Endothelial cell of umbilical vein (primary cell): ENCODE results near the gene SLCO2A1. TPM values are rescaled to one million over a fixed set of nuclear protein-coding genes. Genes with fewer than 3 reads are reported as not detected.

Source experiments
- BruUV-seq: library from RNA; stranded (reverse); fragments of 400-500 nt; replicated peaks from 2 replicates; lab custom pipeline; 2021; lab: Mats Ljungman, UMichigan
- CTCF ChIA-PET: fragments of 300-600, 350-600 bp; sonication (Branson Sonifier 250); formaldehyde crosslinking; loops from one replicate; lab custom pipeline; 2021; ENCODE audit warnings: antibody characterized with exemption, inconsistent platforms; lab: Charles Lee
- POLR2A ChIA-PET: fragments of 300-600, 350-600 bp; sonication (Branson Sonifier 250); formaldehyde crosslinking; loops from one replicate; lab custom pipeline; 2021; ENCODE audit warnings: antibody characterized with exemption, inconsistent platforms; lab: Charles Lee
- DNase-seq: peaks from one replicate; pipeline ENCODE4 v3.0.0-alpha.2; 2011; ENCODE audit warnings: low read depth, low spot score
- FAIRE-seq: peaks from 2 replicates; lab custom pipeline; 2011; peaks lifted over from hg19 to GRCh38; lab: Jason Lieb, UNC
- H2AFZ ChIP-seq: 2 replicates; pipeline ENCODE4 v1.6.0; 2012; ENCODE audit warnings: low read depth, low read length, control low read depth, inconsistent platforms
- H3K27ac ChIP-seq: 2 replicates; pipeline ENCODE4 v1.5.1; 2011; ENCODE audit warnings: low read depth, mild to moderate bottlenecking, control low read depth, low read length, moderate library complexity; ENCODE audit not compliant: insufficient read depth
- H3K27me3 ChIP-seq, 2 experiments: 2 replicates each; pipeline versions ENCODE4 v1.6.0 to v1.6.1; 2011; ENCODE audit warnings: low read length in 2 of 2, mixed read lengths in 1 of 2; ENCODE audit not compliant: control insufficient read depth in 2 of 2, insufficient read depth in 2 of 2
- H3K36me3 ChIP-seq, 2 experiments: 2 replicates in 1 of 2; 3 replicates in 1 of 2; pipeline ENCODE4 v1.5.1; 2011; ENCODE audit warnings: low read length in 2 of 2, mild to moderate bottlenecking in 1 of 2, moderate library complexity in 1 of 2; ENCODE audit not compliant: control insufficient read depth in 2 of 2, insufficient read depth in 2 of 2; ENCODE audit errors: extremely low read depth in 1 of 2
- H3K4me1 ChIP-seq: 3 replicates; pipeline ENCODE4 v1.5.1; 2011; ENCODE audit warnings: mild to moderate bottlenecking, low read length; ENCODE audit not compliant: control insufficient read depth, insufficient read depth; ENCODE audit errors: extremely low read depth
- H3K4me2 ChIP-seq: 2 replicates; pipeline ENCODE4 v1.6.1; 2011; ENCODE audit warnings: low read length, control low read depth, mixed read lengths; ENCODE audit not compliant: insufficient read depth
- H3K4me3 ChIP-seq, 3 experiments: fragments of 200-600 bp in 1 of 3; sonication (generic), shearing (Covaris generic) in 1 of 3; replicated peaks in 1 of 3; 2 replicates each; pipeline ENCODE4 v1.5.1; 2011 to 2016; ENCODE audit warnings: control low read depth in 3 of 3, low read length in 3 of 3, mild to moderate bottlenecking in 2 of 3, inconsistent platforms in 1 of 3, low read depth in 1 of 3, moderate library complexity in 1 of 3; ENCODE audit not compliant: insufficient read depth in 1 of 3
- H3K79me2 ChIP-seq: 2 replicates; pipeline ENCODE4 v1.6.0; 2012; ENCODE audit warnings: low read length, inconsistent platforms; ENCODE audit not compliant: control insufficient read depth, insufficient read depth
- H3K9ac ChIP-seq: replicated peaks from 2 replicates; pipeline ENCODE3; 2011; ENCODE audit warnings: low read length, control low read depth; ENCODE audit not compliant: insufficient read depth; ENCODE audit errors: extremely low read depth
- H3K9me1 ChIP-seq: replicated peaks from 3 replicates; pipeline ENCODE4 v1.6.0; 2011; ENCODE audit warnings: mild to moderate bottlenecking, low read length; ENCODE audit not compliant: control insufficient read depth, insufficient read depth; ENCODE audit errors: extremely low read depth
- H3K9me3 ChIP-seq: replicated peaks from 2 replicates; pipeline ENCODE4 v1.5.1; 2012; ENCODE audit warnings: low read length, inconsistent platforms; ENCODE audit not compliant: control insufficient read depth, insufficient read depth
- H4K20me1 ChIP-seq: replicated peaks from 2 replicates; pipeline ENCODE3; 2011; ENCODE audit warnings: mild to moderate bottlenecking, low read length; ENCODE audit not compliant: control insufficient read depth, insufficient read depth; ENCODE audit errors: extremely low read depth
- CTCF ChIP-seq, 2 donors: IDR thresholded peaks; 1 replicate in 1 of 2; 2 replicates in 1 of 2; pipeline ENCODE4 v1.5.1; 2011; ENCODE audit warnings: low read length in 2 of 2, mild to moderate bottlenecking in 2 of 2, moderate library complexity in 2 of 2, control low read depth in 1 of 2, inconsistent platforms in 1 of 2, low read depth in 1 of 2; ENCODE audit not compliant: insufficient read depth in 1 of 2; ENCODE audit errors: extremely low read depth in 1 of 2
- EZH2 ChIP-seq: IDR thresholded peaks from 2 replicates; pipeline ENCODE4 v1.6.1; 2012; ENCODE audit warnings: borderline replicate concordance, low read depth, mild to moderate bottlenecking, moderate library complexity, low read length, inconsistent platforms; ENCODE audit not compliant: severe bottlenecking
- FOS ChIP-seq: IDR thresholded peaks from 2 replicates; pipeline ENCODE4 v1.6.1; 2011; ENCODE audit warnings: mild to moderate bottlenecking, low read length, moderate library complexity, borderline replicate concordance; ENCODE audit not compliant: insufficient read depth
- GATA2 ChIP-seq: IDR thresholded peaks from 2 replicates; pipeline ENCODE4 v1.7.0; 2011; ENCODE audit warnings: low read depth, mild to moderate bottlenecking, moderate library complexity, mixed read lengths, low read length; ENCODE audit not compliant: insufficient read length, insufficient read depth
- JUN ChIP-seq: IDR thresholded peaks from 2 replicates; pipeline ENCODE4 v1.6.1; 2011; ENCODE audit warnings: borderline replicate concordance, low read depth; ENCODE audit not compliant: insufficient read length, insufficient read depth
- MYC ChIP-seq: IDR thresholded peaks from one replicate; pipeline ENCODE4 v1.6.1; 2011; ENCODE audit warnings: mild to moderate bottlenecking, low read depth, low read length
- POLR2A ChIP-seq: IDR thresholded peaks from 2 replicates; pipeline ENCODE4 v1.6.1; 2012; ENCODE audit warnings: low read depth, mild to moderate bottlenecking, control low read depth, low read length
- POLR2AphosphoS5 ChIP-seq: IDR thresholded peaks from 2 replicates; pipeline ENCODE4 v1.6.1; 2012; ENCODE audit warnings: low read depth, mild to moderate bottlenecking, control low read depth, low read length, moderate library complexity; ENCODE audit not compliant: insufficient read depth
- dilution Hi-C: fragments of 300-500 bp; cut with MboI; formaldehyde crosslinking; loops from one replicate; pipeline ENCODE4 v1.15.0; 2019; ENCODE audit warnings: low sequenced_read_pairs; ENCODE audit not compliant: extremely low pct_ligation_motif_present
- intact Hi-C: fragments of 100-400 bp; cut with micrococcal nuclease; formaldehyde crosslinking; loops from one replicate; pipeline ENCODE4 v1.10.0; 2022
- polyA plus RNA-seq, 4 experiments: library from polyadenylated mRNA; depleted of rRNA in 3 of 4; stranded (reverse) in 3 of 4; unstranded in 1 of 4; fragments of >200 nt; gene quantifications; 2 replicates each; pipeline versions ENCODE4 v1.2.1 to v1.2.3, GENCODE V29; 2011 to 2012; ENCODE audit warnings: missing spikeins in 1 of 4
- total RNA-seq: library from RNA; stranded (reverse); gene quantifications from 2 replicates; pipeline ENCODE4 v1.2.3, GENCODE V29; 2021
- TF ChIP-seq, protein P1 (sequence below): IDR thresholded peaks from 2 replicates; pipeline ENCODE4 v1.6.1; 2011; ENCODE audit not compliant: insufficient read depth, insufficient read length

SLCO2A1 gene
- total and polyA plus RNA-seq, 2 donors (not counting 3 experiments of a cell fraction or from before 2014, with no cell fraction given): 1.4 to 11.9 TPM

GRCh38 chr3:134035836-134036235, 6.1 kb upstream of the SLCO2A1 start:
- Histone ChIP-seq H3K79me2 (no peaks in the 10 kb centered on the region), H3K4me1 (no peaks in the 10 kb centered on the region), H3K27ac (no peak overlapping the region), H3K4me3 (no peak overlapping the region), H3K4me2 (no peak overlapping the region), H4K20me1 (no peaks in the 10 kb centered on the region), H3K36me3 (no peaks in the 10 kb centered on the region), H3K27me3 (no peaks in the 10 kb centered on the region), H3K9ac (no peak overlapping the region), H3K9me1 (no peaks in the 10 kb centered on the region), H3K9me3 (no peaks in the 10 kb centered on the region), H2AFZ (peak overlapping the region; percentile 23)
- CTCF ChIA-PET: no interaction called here
- FAIRE-seq: no peak
- BruUV-seq: no TSS peak
- TF ChIP-seq FOS (no peak), MYC (no peak), POLR2A (no peak), POLR2AphosphoS5 (no peak), EZH2 (no peak), CTCF (IDR thresholded peaks at IDR 0.05; ENCODE audit: extremely low read depth in 1 of 2, insufficient read depth in 1 of 2, low read depth in 1 of 2, low read length in 2 of 2) (no peak), GATA2 (no peak), JUN (no peak)
- TF ChIP-seq, protein P1, sequence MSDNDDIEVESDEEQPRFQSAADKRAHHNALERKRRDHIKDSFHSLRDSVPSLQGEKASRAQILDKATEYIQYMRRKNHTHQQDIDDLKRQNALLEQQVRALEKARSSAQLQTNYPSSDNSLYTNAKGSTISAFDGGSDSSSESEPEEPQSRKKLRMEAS: no peak
- dilution Hi-C loops (no loop called here), intact Hi-C loops (no loop called here)
- no peak for DNase-seq
- POLR2A ChIA-PET: interaction anchor here (0.7 kb wide), 1 partner anchor 89 kb away, joined by 6 read pairs; no protein-coding TSS in a partner anchor
